ENCODE data around the gene PKMYT1.

PKMYT1 gene

DNA sequence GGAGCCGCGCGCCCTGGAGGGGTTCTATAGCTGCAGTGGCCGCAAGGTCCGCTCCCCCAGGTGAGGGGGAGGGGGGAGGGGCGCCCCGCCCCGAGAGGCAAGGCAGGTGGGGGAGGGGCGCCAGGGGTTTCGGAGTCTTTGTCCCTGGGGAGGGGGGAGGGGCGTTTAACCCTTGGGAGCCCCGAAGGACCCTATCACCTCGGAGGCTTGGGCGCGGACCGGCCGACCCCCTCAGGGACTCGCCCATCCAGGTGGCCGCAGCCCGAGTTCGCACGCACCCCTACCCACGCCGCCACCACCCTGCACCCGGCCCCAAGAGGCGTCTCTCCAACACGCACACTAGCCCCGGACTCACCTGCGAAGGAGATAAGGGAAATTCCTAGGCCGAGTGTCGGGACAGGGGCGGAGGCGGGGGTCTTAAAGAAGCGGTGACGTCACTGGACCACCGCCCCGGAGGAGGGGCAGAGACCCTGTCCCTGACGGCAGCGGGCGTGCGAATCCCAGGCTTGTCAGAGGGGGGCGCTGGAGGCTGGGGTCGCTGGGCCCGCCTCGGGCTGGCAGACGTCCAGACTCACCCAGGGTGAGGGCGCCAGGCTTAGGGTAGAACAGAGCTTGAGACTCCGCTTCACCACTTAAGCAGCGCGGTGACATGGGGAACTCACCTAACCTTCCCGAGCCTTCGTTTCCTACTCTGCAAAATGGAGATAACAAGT lies 37.7 kb upstream of the PKMYT1 start, which contains the start of gene CLDN6:
TSS of gene CLDN6 (minus strand) at position 390 of the 713 bp plus-strand sequence. CDS start 2,162 bp downstream, outside the sequence.
- peak; percentile 74 for DNase-seq (ENCODE audit: low read depth, low spot score)

DNA sequence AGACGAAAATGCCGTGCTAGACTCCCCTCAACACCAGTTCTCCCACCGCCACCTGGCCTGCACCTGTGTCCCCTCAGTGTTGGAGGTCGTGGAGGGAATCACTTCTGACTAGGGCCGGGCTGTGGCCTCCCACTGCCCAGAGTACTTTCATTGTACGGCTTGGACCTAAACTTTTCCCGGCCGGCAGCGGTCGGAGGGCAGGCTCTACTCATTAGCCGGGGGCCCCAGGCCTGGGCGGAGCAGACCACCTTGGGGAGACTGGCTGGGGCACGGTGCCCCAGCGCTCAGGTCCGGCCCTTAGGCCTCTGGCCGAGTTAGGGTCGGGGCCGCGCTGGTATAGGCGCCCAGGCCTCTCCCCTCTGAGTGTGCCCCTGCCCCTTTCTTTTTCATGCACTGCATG lies 37.1 kb upstream of the PKMYT1 start:
- no peak for DNase-seq (ENCODE audit: low read depth, low spot score)

DNA sequence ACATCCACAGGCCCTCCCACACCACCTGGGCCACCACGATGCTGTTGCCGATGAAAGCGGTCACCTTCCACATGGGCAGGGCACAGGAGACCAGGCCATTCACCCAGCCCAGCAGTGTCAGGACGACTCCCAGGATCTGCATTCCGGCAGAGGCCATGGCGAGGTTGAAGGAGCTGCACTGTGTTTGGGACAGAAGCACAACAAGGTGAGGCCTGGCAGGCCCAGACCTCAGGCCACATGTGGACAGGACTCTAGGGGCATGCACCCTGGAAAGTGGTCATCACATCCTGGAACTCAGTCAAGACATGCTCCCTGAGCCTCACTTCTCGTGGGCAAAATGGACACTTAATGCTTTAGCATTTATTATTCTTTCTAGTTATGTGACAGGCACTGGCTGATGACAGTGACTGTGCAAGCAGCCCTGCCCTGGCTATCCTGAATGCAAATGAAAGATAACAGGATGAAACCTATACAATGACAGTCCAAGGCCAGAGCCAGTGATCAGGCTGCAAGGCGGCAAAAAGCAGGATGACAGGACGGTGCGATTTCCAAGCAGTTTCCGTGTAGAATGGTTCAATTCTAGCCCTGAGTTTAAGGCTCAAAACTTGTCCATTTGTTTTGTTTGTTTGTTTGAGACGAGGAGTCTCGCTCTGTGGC lies 35.7 kb upstream of the PKMYT1 start:
- no peak for DNase-seq (ENCODE audit: low read depth, low spot score)

DNA sequence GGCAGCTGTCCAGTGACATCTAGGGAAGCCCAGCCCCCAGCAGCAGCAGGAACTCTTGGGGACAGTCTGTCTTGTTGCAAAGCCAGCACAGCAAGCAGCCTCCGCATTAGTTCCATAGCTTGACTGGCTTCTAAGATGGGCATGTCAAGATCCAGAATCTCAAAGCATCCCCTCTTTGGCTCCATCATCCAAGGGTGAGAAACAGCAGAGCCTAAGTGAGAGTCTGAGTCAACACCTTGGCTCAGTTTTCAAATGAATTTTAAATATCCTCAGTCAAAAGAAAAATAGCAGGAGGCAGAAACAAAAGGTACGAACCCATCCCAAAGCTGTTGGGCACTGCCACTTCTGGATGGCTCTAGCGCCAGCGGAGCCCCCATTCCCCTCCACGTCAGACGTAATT lies 34.7 kb upstream of the PKMYT1 start:
- no peak for DNase-seq (ENCODE audit: low read depth, low spot score)

DNA sequence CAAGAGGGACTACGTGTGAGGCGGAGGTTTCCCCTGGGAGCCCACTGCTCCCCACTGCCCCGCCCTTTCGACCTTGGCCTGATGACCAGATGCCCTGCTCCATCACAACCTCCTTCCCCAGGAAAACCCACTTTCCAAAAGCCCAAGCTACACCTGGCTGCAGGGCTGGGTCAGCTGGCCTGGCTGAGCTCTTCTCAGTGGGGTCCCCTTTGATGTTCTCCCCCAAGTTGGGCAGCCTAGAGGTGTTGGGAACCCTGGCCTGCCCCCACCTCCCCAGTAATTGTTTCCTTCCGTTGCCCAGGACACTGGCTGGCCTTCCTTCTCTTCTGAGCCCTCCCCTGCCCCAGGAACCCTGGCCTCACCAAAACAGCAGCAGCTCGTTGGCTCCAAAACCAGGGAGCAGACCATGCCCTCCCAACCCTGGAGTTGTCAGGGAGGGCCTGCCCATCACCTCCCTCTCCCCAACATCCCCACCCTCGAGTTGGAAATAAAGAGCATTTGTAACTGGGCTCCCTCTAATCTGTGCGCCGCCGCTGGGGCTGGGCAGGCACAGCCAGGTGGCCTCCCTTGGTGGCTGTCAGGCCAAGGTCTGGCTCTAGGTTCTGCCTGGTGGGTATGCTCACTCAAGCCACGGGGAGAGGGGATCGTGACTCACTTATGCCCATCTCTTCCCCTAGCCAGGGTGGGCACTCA lies 33.9 kb upstream of the PKMYT1 start:
- no peak for DNase-seq (ENCODE audit: low read depth, low spot score)

DNA sequence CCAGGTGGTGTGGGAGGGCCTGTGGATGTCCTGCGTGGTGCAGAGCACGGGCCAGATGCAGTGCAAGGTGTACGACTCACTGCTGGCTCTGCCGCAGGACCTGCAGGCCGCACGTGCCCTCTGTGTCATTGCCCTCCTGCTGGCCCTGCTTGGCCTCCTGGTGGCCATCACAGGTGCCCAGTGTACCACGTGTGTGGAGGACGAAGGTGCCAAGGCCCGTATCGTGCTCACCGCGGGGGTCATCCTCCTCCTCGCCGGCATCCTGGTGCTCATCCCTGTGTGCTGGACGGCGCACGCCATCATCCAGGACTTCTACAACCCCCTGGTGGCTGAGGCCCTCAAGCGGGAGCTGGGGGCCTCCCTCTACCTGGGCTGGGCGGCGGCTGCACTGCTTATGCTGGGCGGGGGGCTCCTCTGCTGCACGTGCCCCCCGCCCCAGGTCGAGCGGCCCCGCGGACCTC lies 33.3 kb upstream of the PKMYT1 start:
- DNase-seq (ENCODE audit: low read depth, low spot score), result no peak

DNA sequence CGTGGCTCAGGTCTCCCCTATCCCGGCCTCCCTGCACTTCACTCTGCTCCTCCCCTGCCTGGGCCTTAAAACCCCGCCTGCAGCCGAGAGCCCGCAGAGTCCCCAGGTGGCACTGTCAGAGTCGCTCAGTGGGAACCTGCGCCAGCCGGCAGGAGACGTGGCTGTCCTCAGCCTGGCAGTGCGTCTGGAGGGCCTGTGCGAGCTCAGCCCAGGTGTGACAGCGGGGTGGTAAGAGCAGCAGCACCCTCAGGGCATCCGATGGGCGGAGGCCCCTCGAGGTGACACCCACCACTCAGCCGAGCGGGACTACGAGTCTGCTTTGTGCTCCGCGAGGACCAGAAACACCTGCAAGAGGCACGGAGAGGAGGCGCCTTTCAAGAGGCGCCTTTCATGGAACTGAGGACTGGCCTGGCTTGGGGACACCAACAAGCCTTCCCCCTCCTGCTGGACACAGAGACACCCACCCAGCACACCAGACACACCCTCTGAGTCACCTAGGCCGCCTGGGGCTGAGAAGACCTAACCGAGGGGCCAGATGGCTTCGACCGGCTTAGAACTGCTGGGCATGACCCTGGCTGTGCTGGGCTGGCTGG lies 32.7 kb upstream of the PKMYT1 start, which contains the start of gene CLDN9:
TSS of gene CLDN9 (plus strand) at position 96 of the 593 bp plus-strand sequence. CDS start at position 536, 440 bp downstream.
- DNase-seq (ENCODE audit: low read depth, low spot score), result no peak

DNA sequence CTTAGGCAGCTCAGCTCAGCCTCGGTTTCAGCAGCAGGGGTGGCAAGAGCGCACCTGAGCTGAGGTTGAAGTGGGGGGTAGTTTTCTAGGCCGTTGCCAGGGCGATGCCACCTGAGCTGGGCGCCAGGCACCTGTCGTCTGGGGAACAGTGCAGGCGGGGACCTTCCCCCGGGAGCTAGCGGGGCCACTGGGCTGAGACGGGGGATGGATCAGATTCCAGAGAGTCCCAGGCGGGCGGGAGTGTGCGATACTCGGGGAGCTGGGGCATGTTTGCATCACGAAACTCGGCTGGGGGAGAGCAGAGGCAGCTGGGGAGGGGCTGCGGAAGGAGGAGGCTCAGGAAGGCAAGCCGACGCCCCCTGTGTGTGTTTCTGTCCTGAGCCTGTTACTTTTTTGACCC lies 32.0 kb upstream of the PKMYT1 start:
- DNase-seq (ENCODE audit: low read depth, low spot score), result no peak

DNA sequence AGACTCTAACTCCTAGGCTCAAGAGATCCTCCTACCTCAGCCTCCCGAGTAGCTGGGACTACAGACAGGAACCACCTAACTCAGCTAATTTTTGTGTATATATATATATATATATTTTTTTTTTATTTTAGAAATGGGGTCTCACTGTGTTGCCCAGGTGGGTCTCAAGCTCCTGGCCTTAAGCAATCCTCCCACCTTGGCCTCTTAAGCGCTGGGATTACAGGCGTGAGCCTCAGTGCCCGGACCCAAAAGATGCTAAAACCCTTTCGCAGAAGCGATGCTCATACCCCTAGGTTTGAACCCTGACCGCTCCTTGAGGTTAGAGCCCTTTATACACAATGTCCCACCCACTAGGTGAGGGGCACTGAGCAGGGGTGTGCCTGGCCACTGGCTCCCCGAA lies 30.3 kb upstream of the PKMYT1 start:
- DNase-seq (ENCODE audit: low read depth, low spot score), result no peak

DNA sequence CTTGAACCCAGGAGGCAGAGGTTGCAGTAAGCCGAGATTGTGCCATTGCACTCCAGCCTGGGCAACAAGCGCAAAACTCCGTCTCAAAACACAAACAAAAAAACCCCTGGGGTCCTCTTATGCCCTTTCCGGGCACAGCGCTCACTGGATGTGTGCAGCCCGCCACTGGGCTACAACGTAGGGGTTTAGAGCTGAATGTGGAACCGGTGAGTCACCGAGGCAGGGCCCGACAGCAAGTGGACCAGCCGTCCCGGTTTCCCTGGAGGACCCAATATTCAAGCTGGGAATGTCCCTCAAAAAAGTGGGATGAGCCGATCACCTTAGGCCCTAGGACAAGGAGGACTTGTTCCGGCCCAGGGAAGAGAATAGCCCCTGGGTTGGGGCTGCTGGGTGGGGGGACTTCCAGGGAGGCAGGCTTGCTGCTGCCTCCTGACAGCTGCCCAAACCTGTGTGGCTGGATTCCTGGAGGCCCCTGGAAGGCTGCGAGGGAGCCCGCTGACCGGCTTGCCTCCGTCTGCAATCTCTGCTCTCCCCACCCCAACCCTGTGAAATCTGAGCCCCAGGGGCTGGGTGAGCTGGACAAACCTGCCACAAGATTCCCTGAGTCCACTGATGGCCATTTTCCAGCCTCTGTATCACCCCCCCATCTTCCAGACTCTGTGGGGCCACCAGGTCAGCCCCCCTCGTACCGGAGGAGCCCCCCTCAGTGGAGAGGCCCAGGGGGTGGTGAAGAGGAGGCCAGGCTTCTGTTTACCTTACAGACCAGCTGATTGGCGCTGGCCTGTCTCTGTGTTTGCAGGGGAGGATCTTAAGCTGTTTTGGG lies 29.5 kb upstream of the PKMYT1 start:
- peak; percentile 83 for DNase-seq (ENCODE audit: low read depth, low spot score)

DNA sequence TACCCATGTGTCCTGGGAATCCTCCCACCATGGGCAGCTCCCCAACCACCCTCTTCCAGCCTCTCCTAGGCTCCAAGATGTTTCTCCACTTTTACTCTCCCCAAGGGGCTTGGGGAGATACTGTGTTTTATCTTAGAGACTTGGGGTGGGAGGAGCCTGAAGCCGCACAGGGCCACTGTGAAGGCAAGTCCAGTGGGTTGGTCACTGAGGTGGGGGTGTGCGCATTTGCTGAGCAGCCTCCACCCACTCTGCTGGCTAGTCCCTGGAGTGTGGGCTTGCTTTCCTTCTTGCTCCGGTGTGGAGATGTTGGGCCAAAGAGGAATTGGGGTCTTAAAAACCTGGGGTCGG lies 28.4 kb upstream of the PKMYT1 start:
- no peak for DNase-seq (ENCODE audit: low read depth, low spot score)

DNA sequence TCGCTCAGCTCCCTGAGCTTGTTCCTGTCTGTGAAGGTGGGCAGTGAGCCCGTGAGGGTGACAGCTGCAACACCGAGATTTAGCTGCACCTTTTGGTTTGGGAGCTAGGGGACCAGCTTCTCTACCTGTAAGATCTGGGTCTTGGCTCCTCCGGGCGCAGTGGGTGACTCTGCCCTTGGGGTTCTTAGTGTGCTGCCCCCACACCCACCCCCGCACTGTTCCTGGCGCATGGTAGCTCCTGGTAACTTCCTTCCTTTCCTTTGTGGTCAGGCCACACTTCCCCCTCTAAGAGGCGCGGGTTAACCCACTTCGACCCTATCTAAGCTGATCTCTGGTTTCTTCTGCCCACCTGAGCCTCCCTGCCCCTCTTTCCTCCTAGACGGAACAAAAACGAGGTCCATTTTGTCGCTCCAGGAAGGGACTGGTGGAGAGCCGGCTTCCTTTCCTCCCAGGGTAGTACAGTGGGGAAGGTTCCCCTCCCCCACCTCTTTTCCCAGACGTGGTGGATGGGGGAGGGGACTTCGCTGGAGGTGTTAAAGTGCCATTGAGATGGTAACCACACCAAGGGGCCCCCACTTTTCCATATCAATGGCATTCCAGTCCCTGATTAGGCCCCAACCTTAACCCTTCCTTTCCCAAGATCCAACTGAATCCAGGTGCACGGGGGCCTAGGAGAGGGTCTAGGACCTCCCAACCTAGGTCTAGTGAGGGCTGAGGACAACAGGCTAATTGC lies 27.9 kb upstream of the PKMYT1 start:
- peak; percentile 99 for DNase-seq (ENCODE audit: low read depth, low spot score)

DNA sequence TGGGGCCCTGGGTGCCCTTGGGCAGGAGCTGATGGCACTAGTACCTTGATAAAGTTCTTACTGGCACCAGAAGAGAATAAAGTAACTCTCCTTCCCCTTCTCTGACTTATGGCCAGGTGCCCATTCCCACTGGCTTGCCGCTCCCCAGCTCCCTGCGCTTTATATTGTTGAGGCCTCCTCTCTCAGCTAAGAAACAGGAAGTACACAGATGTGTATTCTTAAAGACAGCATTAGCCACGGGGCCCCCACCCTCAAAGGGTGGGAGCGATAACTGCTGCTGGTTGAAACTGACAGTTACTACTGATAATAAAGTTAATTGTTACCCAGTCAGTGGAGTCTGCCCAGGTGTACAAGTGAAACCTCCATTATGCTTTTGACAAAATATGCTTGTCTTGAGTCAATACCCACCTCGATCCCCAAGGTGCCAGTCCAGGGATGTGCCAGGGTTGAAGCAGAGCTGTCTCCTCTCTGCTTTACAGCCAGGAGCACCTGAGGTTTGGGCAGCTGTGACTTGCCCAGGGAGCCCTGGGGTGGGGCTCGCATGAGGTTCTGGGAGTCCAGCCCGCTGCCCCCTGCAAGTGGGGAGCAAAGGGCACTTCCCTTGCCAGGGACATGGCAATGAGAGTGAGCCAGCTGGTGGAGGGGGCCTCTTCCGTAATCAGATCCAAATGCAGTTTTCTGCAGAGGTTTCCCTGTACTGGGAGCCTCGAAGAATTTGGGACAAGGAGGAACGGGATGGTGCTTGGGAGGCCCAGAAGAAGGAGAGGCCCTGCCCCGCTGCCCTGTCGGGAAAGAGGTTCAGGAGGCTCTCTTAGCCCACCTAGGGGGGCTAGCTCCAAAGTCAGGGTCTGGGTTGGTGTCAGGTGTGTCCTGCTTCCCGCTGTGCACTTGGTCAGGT lies 27.1 kb upstream of the PKMYT1 start:
- DNase-seq (ENCODE audit: low read depth, low spot score), result no peak

DNA sequence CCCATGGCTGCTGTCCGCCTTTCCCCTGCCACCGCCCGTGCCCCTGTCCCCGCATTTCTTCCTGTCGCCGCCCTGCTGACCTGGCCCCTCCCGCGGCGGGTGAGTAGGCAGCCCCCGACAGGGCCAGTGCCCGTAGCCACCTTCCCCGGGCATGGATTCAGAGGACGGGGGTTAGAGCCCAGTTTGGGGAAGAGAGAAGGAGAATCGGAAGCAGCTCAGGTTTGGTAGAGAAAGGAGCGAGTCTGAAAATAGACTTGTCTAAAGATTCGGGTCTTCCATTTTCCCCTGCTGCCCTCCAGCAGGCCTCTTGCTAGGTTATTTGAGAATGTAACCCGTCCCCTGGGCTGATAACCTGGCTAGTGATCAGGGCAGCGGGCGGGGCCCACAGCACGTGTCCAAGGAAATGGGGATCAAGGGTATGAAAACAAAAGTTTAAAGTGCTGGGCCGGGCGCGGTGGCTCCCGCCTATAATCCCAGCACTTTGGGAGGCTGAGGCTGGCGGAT lies 24.6 kb upstream of the PKMYT1 start:
- DNase-seq (ENCODE audit: low read depth, low spot score), result no peak

DNA sequence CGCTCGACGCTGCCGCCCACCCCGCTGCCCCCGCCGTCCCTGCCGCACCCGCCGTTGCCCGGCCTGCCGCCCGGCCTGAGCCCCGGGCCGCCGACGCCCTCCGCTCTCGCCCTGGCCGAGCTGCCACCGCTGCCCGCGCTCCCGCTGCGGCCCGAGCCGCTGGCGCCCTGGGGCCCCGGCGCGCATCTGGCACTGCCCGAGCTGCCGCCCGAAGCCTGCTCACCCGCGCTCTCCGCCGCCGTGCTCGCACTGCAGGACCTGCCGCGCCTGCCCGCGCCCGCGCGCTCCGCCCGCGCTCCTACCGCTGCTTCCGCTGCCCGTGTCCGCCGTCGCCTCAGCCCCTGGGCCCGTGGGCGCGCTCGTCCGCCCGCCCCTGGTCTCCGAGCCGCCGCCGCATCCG lies 24.1 kb upstream of the PKMYT1 start:
- no peak for DNase-seq (ENCODE audit: low read depth, low spot score)

DNA sequence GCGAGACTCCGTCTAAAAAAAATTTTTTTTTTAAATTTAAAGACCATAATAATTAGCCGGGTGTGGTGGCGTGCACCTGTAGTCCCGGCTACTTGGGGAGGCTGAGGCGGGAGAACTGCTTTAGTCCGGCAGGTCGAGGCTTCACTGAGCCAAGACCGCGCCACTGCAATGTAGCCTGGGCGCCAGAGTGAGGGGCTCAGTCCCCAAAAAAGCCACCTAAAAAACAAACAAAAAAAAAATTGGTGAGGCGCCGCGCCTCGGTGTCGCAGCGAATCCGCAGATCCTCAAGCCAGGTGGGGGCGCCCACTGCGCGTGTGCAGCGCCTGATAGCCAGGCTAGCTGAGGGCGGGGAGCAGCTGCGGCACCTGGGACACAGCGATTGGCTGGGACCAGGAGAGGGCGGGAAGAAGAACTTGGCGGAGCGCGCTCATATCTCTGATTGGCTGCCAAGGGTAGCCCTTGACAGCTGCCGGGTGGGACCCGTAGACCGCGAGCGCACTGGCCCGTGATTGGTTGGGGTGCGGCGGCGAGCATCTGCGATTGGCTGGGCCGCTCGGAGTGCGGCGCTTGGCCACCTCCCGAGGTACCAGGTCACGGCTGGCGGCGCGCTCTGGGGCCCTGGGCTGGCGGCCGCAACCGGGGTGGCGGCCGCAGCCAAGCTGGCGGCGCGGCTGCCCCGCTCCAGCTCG lies 23.5 kb upstream of the PKMYT1 start:
- DNase-seq (ENCODE audit: low read depth, low spot score), result no peak

DNA sequence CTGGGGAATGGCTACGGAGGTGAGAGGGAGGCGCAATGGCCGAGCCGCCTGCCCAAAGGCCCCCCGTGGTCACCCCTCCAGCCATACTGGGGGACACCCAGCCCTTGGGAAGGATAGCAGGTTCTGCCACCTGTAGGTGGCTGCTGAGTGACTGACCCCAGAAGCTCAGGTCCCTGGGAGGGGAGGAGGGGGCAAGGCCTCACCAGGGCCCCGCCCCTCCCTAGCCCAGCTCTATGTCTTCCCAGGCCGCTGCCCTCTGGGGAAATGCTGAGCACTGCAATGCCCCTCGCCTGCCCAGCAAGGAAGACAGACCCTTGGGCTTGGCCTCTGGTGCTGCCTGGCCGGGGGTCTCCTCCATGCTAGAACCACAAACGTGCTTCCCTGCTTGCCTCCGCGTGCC lies 21.1 kb upstream of the PKMYT1 start:
- no peak for DNase-seq (ENCODE audit: low read depth, low spot score)

DNA sequence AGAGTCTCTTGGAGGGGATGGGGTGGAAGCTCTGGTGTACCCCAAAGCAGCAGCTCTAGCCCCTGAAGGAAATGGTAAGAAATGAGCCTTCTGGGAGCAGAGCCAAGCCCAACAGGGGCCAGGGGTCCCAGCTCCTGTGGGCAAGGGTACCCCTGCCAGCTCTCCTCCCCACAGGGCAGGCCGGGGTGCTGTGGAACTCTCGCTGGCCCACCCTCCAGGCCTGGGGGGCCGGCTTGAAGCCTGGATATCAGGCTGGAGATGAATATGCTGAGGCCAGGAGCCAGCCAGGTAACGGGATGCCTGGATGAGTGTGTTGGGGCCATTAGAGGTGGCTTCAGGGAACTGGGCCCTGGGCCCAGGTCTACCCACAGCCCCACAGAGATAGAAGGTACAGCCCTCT lies 20.3 kb upstream of the PKMYT1 start:
- no peak for DNase-seq (ENCODE audit: low read depth, low spot score)

DNA sequence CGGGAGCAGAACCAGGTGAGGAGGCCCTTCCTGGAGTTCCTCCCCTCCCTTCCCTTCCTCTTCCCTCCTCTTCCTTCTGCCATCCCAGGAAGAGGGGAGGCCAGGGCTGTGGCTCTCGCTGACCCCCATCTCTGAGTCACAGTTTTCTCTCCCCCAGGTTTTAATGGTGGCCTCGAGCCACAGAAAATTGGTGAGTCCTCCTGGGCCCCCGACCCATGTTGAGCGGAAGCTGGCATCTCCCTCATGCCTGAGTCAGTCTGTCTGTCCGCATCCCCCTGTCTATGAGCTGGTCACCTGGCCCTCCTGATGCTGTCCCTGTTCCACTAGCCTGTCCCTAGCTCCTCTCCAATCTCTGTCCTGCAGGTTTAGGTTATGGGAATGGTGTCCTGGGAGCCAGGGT lies 19.7 kb upstream of the PKMYT1 start:
- DNase-seq (ENCODE audit: low read depth, low spot score), result no peak
